Prostate gland (tissue), 2 donors: ENCODE results near the gene APOBR.

Experiments
- CTCF ChIP-seq, 4 experiments: fragments of 200-600 bp in 2 of 4; fragments of 450-650 bp in 2 of 4; sonication (generic) in 2 of 4; IDR thresholded peaks; 1 replicate in 3 of 4; 2 replicates in 1 of 4; pipeline ENCODE4 v1.5.1; 2016 to 2019; ENCODE audit warnings: antibody characterized with exemption in 4 of 4, mild to moderate bottlenecking in 2 of 4, moderate library complexity in 2 of 4
- POLR2A ChIP-seq: fragments of 450-650 bp; IDR thresholded peaks from one replicate; pipeline ENCODE4 v1.6.1; 2016; ENCODE audit warnings: antibody characterized with exemption, mild to moderate bottlenecking

- TF ChIP-seq CTCF (IDR thresholded peaks at IDR 0.05) = no peak
- TF ChIP-seq POLR2A = no peak
Observed at GRCh38 chr16:28546626-28547025, 52.2 kb downstream of the APOBR start.
